ENCODE data around the gene VAPA. TPM values are rescaled to one million over a fixed set of nuclear protein-coding genes. Genes with fewer than 3 reads are reported as not detected.

Gene VAPA
- polyA plus RNA-seq, 1 of the 3 experiments (the other 2 are of a cell fraction): 109 TPM

DNA sequence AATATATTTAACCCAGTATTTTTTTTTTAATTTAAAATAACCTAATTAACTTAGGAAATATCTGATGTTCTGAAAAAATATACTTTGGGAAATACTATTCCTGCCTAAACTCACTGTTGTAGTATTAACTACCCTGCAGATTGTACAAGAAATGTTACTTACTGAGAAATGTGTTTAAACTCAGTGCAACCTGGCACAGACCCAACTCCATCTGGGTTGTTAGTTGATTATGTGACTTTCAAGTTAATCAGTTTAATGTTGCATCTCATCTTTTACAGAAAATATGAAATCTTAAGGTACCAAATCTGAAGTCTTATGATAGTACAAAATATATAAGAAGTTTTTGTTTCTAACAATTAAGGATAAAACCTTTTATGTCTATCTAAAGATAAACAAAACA lies 27.3 kb downstream of the VAPA start:
- H3F3A ChIP-seq (replicated peaks; ENCODE audit: insufficient read depth): peaks cover 24% of the 10 kb centered on the region
- POLR2A ChIA-PET: no interaction called here
- H4K20me1 ChIP-seq (ENCODE audit: insufficient read depth): peaks cover 3% of the 10 kb centered on the region; the same call in 1 of the 2 replicates
- H2AFZ ChIP-seq (ENCODE audit: low read depth): no peak overlapping the region
- CTCF ChIA-PET: interaction anchor here (0.7 to 1.0 kb wide), 2 partner anchors 10 to 449 kb away, joined by 3 to 5 read pairs; no protein-coding TSS in a partner anchor
- peaks cover 95% of the 10 kb centered on the region for H3K79me2 ChIP-seq (ENCODE audit: insufficient read depth)
- no peaks in the 10 kb centered on the region for H3K9me3 ChIP-seq
- H3K4me1 ChIP-seq (ENCODE audit: control insufficient read depth in 1 of 2, insufficient read depth in 2 of 2, low read depth in 1 of 2, low read length in 1 of 2): no peaks in the 10 kb centered on the region
- no peak for TF ChIP-seq NFIC (IDR thresholded peaks at IDR 0.05; ENCODE audit: borderline replicate concordance)
- TF ChIP-seq FOSL2 (IDR thresholded peaks at IDR 0.05; ENCODE audit: borderline replicate concordance, low read depth): no peak
- TF ChIP-seq ELF1 (IDR thresholded peaks at IDR 0.05): no peak
- TF ChIP-seq TCF12 (IDR thresholded peaks at IDR 0.05): no peak
- TF ChIP-seq, protein P1, sequence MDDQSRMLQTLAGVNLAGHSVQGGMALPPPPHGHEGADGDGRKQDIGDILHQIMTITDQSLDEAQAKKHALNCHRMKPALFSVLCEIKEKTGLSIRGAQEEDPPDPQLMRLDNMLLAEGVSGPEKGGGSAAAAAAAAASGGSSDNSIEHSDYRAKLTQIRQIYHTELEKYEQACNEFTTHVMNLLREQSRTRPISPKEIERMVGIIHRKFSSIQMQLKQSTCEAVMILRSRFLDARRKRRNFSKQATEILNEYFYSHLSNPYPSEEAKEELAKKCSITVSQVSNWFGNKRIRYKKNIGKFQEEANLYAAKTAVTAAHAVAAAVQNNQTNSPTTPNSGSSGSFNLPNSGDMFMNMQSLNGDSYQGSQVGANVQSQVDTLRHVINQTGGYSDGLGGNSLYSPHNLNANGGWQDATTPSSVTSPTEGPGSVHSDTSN (IDR thresholded peaks at IDR 0.05): no peak
- no peak for TF ChIP-seq EZH2phosphoT487 (IDR thresholded peaks at IDR 0.05; ENCODE audit: borderline replicate concordance, low read depth)
- TF ChIP-seq, protein P2, sequence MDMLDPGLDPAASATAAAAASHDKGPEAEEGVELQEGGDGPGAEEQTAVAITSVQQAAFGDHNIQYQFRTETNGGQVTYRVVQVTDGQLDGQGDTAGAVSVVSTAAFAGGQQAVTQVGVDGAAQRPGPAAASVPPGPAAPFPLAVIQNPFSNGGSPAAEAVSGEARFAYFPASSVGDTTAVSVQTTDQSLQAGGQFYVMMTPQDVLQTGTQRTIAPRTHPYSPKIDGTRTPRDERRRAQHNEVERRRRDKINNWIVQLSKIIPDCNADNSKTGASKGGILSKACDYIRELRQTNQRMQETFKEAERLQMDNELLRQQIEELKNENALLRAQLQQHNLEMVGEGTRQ (IDR thresholded peaks at IDR 0.05; ENCODE audit: borderline replicate concordance, low read depth, low read length): no peak
- TF ChIP-seq, protein P3, sequence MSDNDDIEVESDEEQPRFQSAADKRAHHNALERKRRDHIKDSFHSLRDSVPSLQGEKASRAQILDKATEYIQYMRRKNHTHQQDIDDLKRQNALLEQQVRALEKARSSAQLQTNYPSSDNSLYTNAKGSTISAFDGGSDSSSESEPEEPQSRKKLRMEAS (IDR thresholded peaks at IDR 0.05; ENCODE audit: low read depth): no peak
- no peak for TF ChIP-seq MXI1 (IDR thresholded peaks at IDR 0.05; ENCODE audit: low read depth, low read length)
- no peak for TF ChIP-seq GABPA (IDR thresholded peaks at IDR 0.05; ENCODE audit: low read depth)
- no peak for TF ChIP-seq CHD2 (IDR thresholded peaks at IDR 0.05; ENCODE audit: low read length, partially characterized antibody)
- no peak for TF ChIP-seq TAF1 (IDR thresholded peaks at IDR 0.05; ENCODE audit: borderline replicate concordance, low read depth, low read length)
- no peak for TF ChIP-seq POLR2AphosphoS5 (IDR thresholded peaks at IDR 0.05; ENCODE audit: low read depth, low read length)
- TF ChIP-seq RAD21 (IDR thresholded peaks at IDR 0.05; ENCODE audit: low read length): no peak
- no peak for TF ChIP-seq JUND (IDR thresholded peaks at IDR 0.05)
- no peak for TF ChIP-seq SMC3 (IDR thresholded peaks at IDR 0.05; ENCODE audit: low read depth, low read length)
- no peak for TF ChIP-seq FOXM1 (IDR thresholded peaks at IDR 0.05; ENCODE audit: low read depth)
- no peak for TF ChIP-seq NRF1 (IDR thresholded peaks at IDR 0.05; ENCODE audit: low read depth, low read length)
- no peak overlapping the region for H3K27ac ChIP-seq (ENCODE audit: low read depth in 2 of 2, low read length in 1 of 2)
- no peak overlapping the region for H3K4me2 ChIP-seq
- no peaks in the 10 kb centered on the region for H3K9me2 ChIP-seq
- H3K9ac ChIP-seq: no peak overlapping the region
- H3K4me3 ChIP-seq (ENCODE audit: low read depth in 2 of 2, low read length in 1 of 2): no peak overlapping the region
- H3K36me3 ChIP-seq (replicated peaks in 1 of 2; ENCODE audit: control insufficient read depth in 1 of 2, insufficient read depth in 2 of 2, low read length in 1 of 2): peaks cover 65 to 77% of the 10 kb centered on the region in 2 experiments
- DNase-seq: no peak
- no peaks in the 10 kb centered on the region for H3K27me3 ChIP-seq (ENCODE audit: insufficient read depth)

DNA sequence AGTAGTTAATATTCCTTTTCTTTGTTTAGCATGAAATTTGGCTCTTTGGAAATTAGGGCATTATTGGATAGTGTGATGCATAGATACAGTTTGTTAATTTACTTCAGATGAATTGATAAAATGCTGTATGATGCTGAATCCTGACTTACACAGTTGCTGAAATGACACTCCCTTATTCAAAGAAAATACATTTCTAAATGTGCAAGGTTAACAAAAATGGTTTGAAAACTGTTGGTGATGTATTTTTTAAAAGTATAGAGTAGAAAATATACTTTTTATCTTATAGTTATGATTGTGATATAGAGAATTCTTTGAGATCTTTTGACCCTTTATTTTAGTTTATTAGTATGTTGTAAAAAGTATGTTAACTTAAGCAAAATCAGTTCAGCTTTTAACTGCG lies 27.8 kb downstream of the VAPA start:
- H3F3A ChIP-seq (replicated peaks; ENCODE audit: insufficient read depth): peaks cover 21% of the 10 kb centered on the region
- H3K36me3 ChIP-seq (replicated peaks in 1 of 2; ENCODE audit: control insufficient read depth in 1 of 2, insufficient read depth in 2 of 2, low read length in 1 of 2): peaks cover 68 to 78% of the 10 kb centered on the region in 2 experiments
- H3K4me2 ChIP-seq: no peak overlapping the region
- no peaks in the 10 kb centered on the region for H3K27me3 ChIP-seq (ENCODE audit: insufficient read depth)
- H3K4me3 ChIP-seq (ENCODE audit: low read depth in 2 of 2, low read length in 1 of 2): no peak overlapping the region
- H3K27ac ChIP-seq (ENCODE audit: low read depth in 2 of 2, low read length in 1 of 2): no peak overlapping the region
- peaks cover 3% of the 10 kb centered on the region; the same call in 1 of the 2 replicates for H4K20me1 ChIP-seq (ENCODE audit: insufficient read depth)
- no peak overlapping the region for H3K9ac ChIP-seq
- POLR2A ChIA-PET: no interaction called here
- no peaks in the 10 kb centered on the region for H3K9me2 ChIP-seq
- DNase-seq: no peak
- no peak overlapping the region for H2AFZ ChIP-seq (ENCODE audit: low read depth)
- H3K9me3 ChIP-seq: no peaks in the 10 kb centered on the region
- peaks cover 93% of the 10 kb centered on the region for H3K79me2 ChIP-seq (ENCODE audit: insufficient read depth)
- no peaks in the 10 kb centered on the region for H3K4me1 ChIP-seq (ENCODE audit: control insufficient read depth in 1 of 2, insufficient read depth in 2 of 2, low read depth in 1 of 2, low read length in 1 of 2)
- WGBS (ENCODE audit: low lambda C conversion rate): 96% methylated on average over 1 of the region's 1 CpG
- CTCF ChIA-PET: interaction anchor here (1.0 kb wide), 1 partner anchor 10 kb away, joined by 4 read pairs; no protein-coding TSS in a partner anchor
- no peak for TF ChIP-seq RAD21 (IDR thresholded peaks at IDR 0.05; ENCODE audit: low read length)
- TF ChIP-seq, protein P2 (IDR thresholded peaks at IDR 0.05; ENCODE audit: borderline replicate concordance, low read depth, low read length): no peak
- TF ChIP-seq, protein P4, sequence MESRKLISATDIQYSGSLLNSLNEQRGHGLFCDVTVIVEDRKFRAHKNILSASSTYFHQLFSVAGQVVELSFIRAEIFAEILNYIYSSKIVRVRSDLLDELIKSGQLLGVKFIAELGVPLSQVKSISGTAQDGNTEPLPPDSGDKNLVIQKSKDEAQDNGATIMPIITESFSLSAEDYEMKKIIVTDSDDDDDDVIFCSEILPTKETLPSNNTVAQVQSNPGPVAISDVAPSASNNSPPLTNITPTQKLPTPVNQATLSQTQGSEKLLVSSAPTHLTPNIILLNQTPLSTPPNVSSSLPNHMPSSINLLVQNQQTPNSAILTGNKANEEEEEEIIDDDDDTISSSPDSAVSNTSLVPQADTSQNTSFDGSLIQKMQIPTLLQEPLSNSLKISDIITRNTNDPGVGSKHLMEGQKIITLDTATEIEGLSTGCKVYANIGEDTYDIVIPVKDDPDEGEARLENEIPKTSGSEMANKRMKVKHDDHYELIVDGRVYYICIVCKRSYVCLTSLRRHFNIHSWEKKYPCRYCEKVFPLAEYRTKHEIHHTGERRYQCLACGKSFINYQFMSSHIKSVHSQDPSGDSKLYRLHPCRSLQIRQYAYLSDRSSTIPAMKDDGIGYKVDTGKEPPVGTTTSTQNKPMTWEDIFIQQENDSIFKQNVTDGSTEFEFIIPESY (IDR thresholded peaks at IDR 0.05; ENCODE audit: borderline replicate concordance, low read depth): no peak
- TF ChIP-seq GATA2 (CRISPR knock-in tag; IDR thresholded peaks at IDR 0.05): no peak
- TF ChIP-seq, protein P5, sequence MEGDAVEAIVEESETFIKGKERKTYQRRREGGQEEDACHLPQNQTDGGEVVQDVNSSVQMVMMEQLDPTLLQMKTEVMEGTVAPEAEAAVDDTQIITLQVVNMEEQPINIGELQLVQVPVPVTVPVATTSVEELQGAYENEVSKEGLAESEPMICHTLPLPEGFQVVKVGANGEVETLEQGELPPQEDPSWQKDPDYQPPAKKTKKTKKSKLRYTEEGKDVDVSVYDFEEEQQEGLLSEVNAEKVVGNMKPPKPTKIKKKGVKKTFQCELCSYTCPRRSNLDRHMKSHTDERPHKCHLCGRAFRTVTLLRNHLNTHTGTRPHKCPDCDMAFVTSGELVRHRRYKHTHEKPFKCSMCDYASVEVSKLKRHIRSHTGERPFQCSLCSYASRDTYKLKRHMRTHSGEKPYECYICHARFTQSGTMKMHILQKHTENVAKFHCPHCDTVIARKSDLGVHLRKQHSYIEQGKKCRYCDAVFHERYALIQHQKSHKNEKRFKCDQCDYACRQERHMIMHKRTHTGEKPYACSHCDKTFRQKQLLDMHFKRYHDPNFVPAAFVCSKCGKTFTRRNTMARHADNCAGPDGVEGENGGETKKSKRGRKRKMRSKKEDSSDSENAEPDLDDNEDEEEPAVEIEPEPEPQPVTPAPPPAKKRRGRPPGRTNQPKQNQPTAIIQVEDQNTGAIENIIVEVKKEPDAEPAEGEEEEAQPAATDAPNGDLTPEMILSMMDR (IDR thresholded peaks at IDR 0.05): no peak
- TF ChIP-seq GABPA (IDR thresholded peaks at IDR 0.05; ENCODE audit: low read depth): no peak
- no peak for TF ChIP-seq EZH2phosphoT487 (IDR thresholded peaks at IDR 0.05; ENCODE audit: borderline replicate concordance, low read depth)
- TF ChIP-seq MEF2A (IDR thresholded peaks at IDR 0.05; ENCODE audit: borderline replicate concordance, low read depth): no peak

Data from SK-N-SH (cell line).